Activated gamma-delta T cell treated with anti-CD3 and anti-CD28 coated beads, Interleukin-2, amount 50 U/mL, for 16 hours (primary cell): ENCODE measurements around the gene BAK1.
"Not testable (repeated sequence)": the region's sequence is repeated elsewhere in the genome, so short reads cannot be mapped to it uniquely, and the experiment has no call there.

ENCODE experiments used
- DNase-seq: peaks from one replicate; pipeline ENCODE4 v3.0.0-alpha.2; 2020; ENCODE audit warnings: low read depth

Gene BAK1

DNA sequence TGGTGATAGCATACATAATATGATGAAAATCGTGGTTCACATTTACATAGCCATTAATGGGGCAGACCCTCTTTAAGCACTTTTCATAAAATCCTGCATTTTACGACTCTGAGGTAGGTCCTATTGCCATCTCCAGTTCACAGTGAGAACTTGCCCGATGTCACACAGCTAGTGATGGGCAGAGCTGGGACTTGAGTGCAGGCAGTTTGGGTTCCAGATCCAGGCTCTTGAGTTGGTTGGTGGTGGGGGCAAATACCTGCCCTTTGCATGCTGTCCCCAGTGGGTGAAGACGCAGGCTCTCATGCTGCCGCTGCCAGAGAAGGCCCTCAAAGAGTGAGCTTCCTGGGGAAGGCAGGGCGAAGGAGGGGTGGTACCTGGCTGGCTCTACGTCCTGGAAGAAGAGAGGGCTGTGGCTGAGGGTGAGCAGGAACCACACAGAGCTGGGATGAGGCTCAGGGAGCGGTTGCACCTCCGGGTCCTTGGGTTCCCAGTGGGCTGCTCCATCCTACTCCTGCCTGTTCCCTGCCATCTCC lies 6.1 kb upstream of the BAK1 start:
- no peak for DNase-seq

DNA sequence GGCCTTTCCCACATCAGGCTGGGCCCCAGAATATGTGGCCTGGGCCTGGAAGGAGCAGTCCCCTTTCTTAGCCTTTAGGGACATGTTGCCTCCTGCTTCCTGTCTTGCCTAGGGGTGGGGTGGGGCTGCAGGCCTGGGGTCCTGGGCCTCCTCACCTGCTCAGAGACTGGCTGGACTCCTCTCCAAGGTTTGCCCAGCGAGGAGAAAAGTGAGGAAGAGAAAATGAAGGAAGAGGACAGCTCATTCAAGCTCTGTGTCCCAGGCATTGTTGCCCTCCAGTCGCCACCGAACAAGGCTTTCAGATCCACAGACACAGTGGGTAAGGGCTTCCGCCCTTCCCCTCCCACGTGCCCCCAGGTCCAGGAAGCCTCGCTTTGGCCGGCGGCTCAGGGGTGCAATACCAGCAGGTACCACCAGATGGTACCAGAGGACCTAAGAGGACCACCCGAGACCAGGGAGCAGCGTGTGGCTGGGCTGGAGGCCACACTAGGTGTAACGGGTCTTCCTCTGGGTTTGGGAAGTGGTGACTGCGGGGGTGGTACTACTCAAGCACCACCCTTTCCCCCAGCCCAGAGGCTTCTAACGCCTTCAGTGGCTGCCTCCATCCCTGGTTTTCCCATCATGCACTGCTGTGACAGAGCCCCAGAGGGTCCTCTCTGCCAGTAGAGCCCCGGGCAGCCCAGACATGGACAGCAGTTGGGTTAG lies 5.5 kb upstream of the BAK1 start:
- DNase-seq = peak; percentile 85

DNA sequence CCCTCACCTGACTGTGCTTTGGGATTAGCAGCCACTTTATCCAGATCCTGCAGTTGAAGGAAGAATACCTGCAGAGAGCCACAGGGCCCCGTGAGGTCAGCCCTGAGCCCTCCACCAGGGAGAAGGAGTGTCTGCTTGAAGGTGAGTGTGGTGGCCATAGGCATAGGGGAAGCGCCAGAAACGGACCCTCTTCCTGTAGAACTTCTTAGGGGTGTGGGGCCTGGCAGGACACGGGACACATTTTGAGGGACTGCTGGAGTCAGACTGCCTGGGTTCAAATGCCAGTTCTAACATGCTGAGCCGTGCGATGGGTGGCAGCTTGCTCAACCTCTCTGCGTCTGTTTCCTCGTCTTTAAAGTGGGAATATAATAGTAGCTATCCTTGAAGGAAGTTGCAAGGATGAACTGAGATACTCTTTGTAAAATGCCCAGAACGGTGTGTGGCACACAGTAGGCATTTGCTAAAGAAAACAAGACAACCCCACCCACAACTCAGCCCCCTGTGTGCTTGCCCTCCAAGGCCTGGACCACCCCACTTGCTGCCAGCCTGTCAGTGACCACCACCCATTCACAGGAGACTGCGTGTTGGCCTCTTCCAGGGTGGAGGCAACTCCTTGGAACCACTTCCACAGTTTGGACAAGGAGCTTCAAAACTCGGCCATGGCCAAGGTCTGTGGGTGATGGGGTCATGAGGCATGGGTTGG lies 4.8 kb upstream of the BAK1 start:
- DNase-seq = no peak

DNA sequence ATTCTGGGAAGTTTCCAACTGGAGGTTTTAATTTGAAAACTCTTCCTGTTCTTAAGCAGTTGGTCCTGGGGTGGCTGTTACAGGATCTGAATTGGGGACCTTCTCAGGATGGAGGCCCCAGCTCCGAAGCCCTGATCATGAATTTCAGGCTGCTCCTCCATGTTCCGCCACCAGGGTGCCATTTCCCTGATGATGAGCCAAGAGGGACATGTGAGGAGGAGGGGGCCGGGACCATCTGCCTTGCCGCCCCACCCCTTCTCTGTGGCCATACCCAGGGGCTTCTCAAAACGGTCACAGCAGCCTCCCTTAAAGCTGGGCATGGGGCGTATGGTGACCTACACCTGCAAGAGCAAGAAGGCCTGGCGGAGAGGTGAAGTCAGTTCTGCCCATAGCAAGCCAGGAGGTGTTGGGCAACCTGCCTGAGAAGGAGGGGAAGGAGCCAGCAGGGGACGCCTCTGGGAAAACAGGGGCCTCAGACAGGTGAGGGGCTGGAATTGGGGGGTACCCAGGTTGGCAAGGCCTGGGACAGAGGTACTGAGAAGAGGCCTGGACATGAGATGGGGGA lies 3.6 kb upstream of the BAK1 start:
- DNase-seq = no peak

DNA sequence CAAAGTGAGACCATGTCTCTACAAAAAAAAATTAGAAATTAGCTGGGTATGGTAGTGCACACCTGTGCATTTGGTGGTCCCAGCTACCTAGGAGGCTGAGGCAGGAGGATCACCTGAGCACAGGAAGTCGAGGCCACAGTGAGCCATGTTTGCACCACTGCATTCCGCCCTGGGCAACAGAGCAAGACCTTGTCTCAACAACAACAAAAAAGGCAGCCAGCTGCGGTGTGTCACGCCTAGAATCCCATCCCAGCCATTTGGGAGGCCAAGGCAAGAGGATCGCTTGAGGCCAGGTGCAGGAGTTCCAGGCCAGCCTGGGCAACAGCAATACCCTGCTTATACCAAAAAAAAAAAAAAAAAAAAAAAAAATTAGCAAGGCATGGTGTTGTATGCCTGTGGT lies 1.1 kb upstream of the BAK1 start:
- no peak for DNase-seq

DNA sequence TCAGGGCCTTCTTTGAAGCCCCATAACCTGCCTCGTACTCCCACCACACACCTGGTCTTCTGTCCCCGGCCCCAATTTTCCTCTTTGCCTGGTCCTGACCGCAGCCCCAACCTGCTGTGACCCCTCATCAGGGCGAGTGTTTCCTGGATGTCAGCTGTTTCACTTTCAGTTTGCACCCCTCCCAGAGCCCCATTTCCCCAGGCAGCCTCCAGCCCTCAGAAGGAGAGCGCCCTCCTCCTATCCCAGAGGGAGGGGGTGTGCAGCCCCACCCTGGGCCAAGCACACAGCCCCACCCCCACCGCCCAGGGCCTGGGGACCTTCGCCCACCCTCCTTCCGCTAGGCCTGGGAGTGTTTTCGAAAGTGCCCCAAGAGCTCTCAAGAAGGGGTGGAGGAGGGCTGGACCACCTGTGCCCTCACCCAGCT lies 1.5 kb downstream of the BAK1 start:
- peak; percentile 20 for DNase-seq

DNA sequence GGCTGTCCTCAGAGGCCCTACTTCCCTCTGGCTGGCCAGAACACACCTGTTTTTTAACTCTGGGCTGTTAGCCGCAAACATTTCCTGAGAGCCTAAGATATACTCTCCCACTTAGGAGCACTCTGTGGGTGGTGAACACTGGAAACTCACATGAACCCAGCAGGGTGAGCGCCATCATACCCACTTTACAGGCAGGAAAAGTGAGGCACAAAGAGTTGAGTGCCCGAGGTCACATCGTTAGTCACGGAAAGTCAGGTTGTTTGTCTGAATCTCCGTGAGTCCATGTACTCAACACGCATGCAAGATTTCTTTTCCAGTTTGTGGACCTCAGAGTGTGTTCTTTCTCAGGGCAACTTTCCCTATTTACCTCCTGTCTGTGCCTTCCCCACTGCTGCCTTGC lies 1.9 kb downstream of the BAK1 start:
- DNase-seq = no peak

DNA sequence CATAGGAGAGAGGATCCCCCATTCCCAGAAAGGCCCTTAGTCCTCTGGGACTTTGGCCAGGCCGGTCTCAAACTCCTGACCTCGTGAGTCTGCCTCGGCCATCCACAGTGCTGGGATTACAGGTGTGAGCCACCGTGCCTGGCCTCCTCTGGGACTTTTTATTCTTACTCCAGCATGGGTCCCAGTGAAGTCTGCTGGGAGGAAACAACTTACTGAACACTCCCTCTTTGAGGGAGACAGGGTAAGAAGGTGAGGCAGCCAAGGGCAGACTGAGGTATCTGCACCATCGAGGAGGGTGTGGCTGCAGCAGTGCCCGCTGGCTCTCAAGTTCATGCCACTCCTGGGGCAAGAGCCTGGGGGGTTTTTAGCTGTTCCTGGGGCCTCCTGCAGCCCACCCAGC lies 2.4 kb downstream of the BAK1 start:
- no peak for DNase-seq

DNA sequence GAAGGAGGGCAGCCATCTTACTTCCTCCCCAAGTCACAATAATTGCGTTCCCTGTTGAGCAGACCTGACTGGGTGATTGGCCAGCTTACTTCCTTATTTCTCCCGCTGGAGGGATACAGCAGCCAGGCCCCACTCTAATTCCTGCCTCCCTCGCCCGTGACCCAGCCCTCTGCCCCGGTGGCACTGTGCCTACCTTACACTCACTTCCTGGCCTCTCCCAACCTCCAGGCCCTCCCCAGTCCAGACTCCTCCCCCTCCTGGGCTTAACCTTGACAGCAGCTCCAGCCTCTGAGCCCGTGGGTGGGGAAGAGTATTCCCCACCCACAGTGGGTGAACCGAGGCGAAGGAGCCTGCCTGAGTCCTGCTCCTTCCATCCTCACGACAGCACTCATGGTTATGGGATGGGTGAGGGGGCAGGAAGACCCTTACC lies 3.0 kb downstream of the BAK1 start:
- DNase-seq = no peak

DNA sequence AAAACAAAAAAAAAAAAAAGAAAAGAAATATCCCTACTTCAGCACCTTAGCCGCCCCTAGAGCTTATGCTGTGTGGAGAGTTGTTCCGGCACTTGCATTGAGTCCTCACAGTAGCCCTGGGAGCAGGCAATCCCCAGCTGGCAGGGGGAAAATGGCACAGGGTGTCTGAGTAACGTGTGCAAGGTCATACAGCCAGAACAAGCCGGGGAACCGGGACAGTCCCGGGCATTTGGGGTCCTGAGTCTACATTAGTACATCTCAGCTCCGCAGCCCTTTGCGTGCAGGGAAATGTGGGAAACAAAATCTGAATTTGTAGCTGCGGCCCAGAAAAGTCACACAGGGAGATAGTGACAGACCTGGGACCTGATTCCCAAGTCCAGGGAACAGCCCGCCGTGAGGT lies 3.4 kb downstream of the BAK1 start:
- no peak for DNase-seq

DNA sequence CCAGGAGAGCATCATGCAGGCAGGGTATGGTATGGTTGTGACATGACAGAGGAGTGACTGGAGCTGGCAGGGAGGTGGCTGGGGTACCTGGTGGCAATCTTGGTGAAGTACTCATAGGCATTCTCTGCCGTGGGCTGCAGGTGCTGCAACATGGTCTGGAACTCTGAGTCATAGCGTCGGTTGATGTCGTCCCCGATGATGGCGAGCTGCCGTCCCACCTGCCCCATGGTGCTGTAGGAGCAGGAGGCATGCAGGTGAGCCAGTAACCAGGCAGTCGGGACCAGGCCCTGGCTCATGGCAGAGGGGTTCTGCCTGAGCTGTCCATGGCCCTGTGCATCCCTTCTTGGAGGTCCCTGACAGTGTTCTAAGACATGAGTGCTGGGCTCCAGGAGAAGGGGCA lies 4.9 kb downstream of the BAK1 start:
- no peak for DNase-seq

DNA sequence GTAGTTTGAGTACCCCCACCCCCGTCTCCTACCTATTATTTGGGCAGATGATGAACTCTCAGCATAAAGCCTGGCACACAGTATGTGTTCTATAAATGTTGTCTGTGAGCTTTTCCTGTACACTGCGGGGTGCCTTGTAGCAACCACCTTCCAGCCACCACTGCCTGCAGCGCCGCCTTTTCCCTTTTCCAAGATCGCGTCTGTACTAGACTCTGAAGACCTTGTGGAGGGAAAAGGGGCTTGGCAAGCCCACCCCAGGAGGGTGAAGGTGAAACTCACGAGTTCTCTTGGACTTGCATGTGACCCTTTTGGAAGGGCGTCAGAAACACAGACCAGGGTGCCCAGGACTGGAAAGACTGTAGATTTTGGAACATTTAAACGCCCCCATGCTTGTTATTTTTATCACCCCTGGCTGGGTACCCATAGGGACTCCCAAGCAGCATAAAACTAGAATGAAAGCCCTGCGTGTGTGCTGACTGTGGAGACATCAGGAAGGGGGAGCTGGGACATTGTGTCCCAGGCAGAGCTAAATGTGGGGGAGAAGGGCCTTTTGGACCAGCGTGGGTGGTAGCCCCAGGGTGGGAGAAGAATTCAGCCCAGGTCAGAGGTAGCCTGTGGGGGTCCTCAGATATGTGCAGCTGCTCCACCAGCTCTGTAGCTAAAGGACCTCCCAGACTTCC lies 8.3 kb downstream of the BAK1 start:
- DNase-seq = no peak

DNA sequence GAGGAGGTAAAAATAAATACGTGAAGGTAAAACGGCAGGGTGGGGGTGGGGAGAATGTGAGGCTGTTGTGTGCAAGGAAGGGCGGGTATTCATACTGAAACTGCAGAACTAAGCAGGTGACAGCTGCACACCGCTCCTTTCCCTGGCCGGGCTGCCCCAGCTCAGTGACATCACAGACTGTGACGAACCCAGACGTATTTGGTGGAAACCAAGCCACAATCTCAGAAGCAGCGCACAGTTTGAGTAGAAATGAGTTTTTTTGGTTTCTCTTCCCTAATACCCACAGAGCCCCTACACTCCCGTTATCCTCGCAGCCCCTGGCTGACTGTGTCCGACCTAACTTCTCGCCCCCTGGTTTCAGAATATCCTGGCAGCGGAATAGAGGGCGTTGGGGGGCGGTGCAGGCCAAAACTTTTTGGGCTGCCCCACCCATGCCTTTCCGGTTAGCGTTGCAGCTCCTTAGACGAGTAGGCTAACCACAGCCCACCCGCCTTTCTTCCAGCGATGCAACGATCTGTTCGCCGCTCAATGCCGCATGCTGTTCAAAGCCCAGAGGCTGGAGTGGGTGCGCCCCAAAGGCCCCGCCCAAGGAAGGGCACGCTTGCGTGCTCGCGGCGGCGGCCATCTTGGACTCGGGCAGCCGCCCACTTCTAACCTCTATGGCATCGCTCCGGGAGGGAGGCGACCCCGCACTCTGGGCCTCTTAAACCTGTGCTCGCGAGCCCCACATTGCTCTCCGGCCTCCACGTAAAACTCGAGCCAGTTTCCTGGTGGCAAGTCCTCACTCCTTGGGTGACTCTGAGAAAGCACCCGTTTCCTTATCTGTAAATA lies 9.1 kb downstream of the BAK1 start:
- DNase-seq = peak; percentile 82

DNA sequence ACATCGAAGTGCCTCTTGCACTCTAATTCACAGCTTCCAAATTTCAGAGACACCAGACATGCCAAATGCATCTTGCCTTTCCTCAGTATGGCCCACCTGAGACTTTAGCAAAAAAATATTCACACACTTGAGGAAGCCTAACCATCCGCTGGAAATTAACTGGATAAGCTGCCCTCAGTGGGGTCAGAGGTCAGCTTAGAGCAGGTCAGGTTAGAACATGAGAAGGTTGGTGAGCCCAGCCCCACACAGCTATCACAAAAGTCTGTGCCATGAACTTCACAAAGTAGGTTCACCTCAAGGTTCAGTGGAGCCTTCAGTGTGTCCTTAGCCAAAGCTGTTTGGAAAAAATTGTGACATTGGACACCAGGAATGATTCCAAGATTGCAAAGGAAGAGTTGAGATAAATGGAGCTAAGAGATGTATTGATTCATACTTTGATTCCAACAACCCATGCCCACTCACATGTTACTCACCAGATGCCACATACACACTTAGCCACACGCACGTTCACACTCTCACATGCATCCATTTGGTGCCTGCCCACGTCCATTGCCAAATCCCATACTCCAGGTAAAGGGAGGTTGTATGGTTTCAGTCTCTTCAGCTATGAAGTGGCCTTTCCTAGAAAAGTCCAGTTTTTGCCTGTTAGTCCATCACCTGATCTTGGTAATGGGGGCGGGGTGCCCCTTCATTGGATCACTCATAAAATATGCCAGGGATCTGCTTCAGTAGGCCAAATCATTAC lies 11.1 kb downstream of the BAK1 start:
- no peak for DNase-seq

DNA sequence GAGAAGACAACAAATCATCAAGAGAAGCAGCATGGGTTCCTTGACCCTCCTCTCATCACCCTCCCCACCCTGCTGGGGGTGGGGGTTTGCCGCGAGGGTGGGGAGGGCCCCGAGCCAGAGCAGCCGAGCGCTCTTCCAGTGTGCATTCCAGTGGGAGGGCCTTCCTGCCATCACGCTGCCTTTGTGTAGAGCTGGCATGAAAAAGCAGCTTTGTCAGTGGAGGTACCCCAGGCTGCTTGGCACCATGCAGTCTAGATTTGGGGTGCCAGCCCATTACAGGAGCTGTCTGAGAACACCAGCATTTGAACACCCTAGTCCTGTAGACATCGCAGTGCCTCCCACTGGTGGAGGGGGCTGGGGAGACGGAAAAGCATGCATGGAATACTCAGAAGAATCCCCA lies 12.2 kb downstream of the BAK1 start:
- DNase-seq = no peak

DNA sequence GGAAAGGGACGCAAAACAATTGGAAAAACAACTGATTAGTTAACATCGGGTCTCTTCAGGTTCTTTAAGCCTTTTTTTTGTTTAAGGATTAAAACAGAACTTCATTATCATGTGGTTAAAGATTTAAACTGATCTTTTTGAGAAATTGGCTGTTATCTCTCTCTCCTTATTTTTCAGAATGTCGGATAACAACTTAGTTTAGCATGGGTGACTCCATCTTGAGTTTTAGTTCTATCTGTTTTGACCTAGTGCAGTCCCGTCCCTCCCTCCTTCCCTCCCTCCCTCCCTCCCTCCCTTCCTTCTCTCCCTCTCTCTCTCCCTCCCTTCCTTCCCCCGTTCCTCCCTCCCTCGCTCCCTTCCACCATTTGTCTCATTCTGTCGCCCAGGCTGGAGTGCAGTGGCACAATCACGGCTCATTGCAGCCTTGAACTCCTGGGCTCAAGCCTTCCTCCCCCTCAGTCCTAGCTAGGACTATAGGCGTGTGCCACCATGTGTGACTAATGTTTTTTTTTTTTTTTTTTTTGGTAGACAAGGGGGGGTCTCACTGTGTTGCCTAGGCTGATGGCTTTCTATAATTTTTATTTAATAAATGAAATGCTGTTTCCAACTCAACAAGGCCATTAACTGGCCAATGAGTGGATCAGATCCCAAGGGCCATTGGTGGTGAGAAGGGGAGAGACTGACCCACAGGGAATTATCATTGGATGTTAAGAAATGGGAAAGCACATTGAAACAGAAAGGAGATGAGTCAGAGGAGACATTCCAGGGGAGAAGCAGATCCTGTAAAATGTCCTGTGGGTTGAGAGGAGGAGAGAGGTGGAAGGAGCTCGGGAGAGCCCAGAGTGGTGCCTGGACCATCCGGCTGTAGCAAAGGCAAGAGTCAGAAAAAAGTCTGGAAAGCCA lies 13.6 kb downstream of the BAK1 start:
- no peak for DNase-seq

DNA sequence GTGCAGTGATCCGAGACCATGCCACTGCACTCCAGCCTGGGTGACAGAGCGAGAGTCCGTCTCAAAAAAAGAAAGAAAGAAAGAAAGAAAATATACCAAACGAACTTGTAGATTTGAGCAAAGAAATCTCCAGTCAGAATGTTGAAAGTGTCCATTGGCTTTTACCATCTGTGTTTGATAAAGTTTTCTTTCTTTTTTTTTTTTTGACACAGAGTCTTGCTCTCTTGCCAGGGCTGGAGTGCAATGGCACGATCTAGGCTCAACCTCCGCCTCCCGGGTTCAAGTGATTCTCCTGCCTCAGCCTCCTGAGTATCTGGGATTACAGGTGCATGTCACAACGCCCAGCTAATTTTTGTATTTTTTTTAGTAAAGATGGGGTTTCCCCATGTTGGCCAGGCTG lies 21.3 kb downstream of the BAK1 start:
- no peak for DNase-seq

DNA sequence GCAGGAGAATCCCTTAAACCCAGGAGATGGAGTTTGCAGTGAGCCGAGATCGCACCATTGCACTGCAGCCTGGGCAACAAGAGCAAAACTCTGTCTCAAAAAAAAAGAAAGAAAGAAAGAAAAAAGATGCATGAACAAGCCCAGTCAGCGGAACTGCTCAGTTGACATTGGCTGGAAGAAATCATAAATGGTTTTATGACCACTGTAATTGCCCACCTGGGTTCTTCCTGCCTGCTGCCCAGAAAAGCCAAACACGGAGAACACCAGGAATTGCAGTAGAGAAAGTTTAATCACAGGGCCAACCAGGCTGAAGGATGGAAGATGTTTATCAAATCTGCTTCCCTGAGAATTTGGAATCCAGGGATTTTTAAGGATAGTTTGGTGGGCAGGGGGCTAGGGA lies 22.7 kb downstream of the BAK1 start:
- no peak for DNase-seq

DNA sequence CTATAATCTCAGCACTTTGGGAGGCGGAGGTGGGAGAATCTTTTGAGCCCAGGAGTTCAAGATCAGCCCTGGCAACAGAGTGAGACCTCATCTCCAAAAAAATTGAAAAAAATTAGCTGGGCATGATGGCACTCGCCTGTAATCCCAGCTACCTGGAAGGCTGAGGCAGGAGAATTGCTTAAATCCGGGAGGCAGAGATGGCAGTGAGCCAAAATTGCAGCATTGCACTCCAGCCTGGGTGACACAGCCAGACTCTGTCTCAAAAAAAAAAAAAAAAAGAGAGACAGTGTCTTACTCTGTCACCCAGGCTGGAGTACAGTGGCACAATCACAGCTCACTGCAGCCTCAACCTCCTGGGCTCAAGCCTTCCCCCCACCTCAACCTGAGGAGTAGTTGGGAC lies 27.2 kb downstream of the BAK1 start:
- DNase-seq = not testable (repeated sequence)

DNA sequence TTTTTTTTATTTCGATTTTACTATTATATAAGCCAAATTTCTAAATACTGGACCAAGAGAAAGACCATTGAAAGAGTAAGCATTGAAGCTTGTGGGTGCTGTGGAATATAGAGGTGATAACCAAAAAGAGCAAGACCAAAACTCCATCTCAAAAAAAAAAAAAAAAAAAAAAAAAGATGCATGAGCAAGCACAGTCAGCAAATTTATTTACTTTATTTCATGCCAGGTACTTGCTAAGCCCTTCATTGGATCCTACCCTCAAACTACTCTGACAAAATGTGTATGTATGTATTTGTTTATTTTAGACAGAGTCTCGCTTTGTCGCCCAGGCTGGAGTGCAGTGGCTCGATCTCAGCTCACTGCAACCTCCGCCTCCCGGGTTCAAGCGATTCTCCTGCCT lies 27.8 kb downstream of the BAK1 start:
- DNase-seq = no peak
